Endothelial cell of umbilical vein (primary cell): ENCODE data around the gene NCOA5. TPM values are rescaled to one million over a fixed set of nuclear protein-coding genes. Genes with fewer than 3 reads are reported as not detected.

Experiments used
- BruUV-seq: library from RNA; stranded (reverse); fragments of 400-500 nt; replicated peaks from 2 replicates; lab custom pipeline; 2021; lab: Mats Ljungman, UMichigan
- CTCF ChIA-PET: fragments of 300-600, 350-600 bp; sonication (Branson Sonifier 250); formaldehyde crosslinking; loops from one replicate; lab custom pipeline; 2021; ENCODE audit warnings: antibody characterized with exemption, inconsistent platforms; lab: Charles Lee
- POLR2A ChIA-PET: fragments of 300-600, 350-600 bp; sonication (Branson Sonifier 250); formaldehyde crosslinking; loops from one replicate; lab custom pipeline; 2021; ENCODE audit warnings: antibody characterized with exemption, inconsistent platforms; lab: Charles Lee
- DNase-seq: peaks from one replicate; pipeline ENCODE4 v3.0.0-alpha.2; 2011; ENCODE audit warnings: low read depth, low spot score
- FAIRE-seq: peaks from 2 replicates; lab custom pipeline; 2011; peaks lifted over from hg19 to GRCh38; lab: Jason Lieb, UNC
- H2AFZ ChIP-seq: 2 replicates; pipeline ENCODE4 v1.6.0; 2012; ENCODE audit warnings: low read depth, low read length, control low read depth, inconsistent platforms
- H3K27ac ChIP-seq: 2 replicates; pipeline ENCODE4 v1.5.1; 2011; ENCODE audit warnings: low read depth, mild to moderate bottlenecking, control low read depth, low read length, moderate library complexity; ENCODE audit not compliant: insufficient read depth
- H3K27me3 ChIP-seq, 2 experiments: 2 replicates each; pipeline versions ENCODE4 v1.6.0 to v1.6.1; 2011; ENCODE audit warnings: low read length in 2 of 2, mixed read lengths in 1 of 2; ENCODE audit not compliant: control insufficient read depth in 2 of 2, insufficient read depth in 2 of 2
- H3K36me3 ChIP-seq, 2 experiments: 2 replicates in 1 of 2; 3 replicates in 1 of 2; pipeline ENCODE4 v1.5.1; 2011; ENCODE audit warnings: low read length in 2 of 2, mild to moderate bottlenecking in 1 of 2, moderate library complexity in 1 of 2; ENCODE audit not compliant: control insufficient read depth in 2 of 2, insufficient read depth in 2 of 2; ENCODE audit errors: extremely low read depth in 1 of 2
- H3K4me1 ChIP-seq: 3 replicates; pipeline ENCODE4 v1.5.1; 2011; ENCODE audit warnings: mild to moderate bottlenecking, low read length; ENCODE audit not compliant: control insufficient read depth, insufficient read depth; ENCODE audit errors: extremely low read depth
- H3K4me2 ChIP-seq: 2 replicates; pipeline ENCODE4 v1.6.1; 2011; ENCODE audit warnings: low read length, control low read depth, mixed read lengths; ENCODE audit not compliant: insufficient read depth
- H3K4me3 ChIP-seq, 3 experiments: fragments of 200-600 bp in 1 of 3; sonication (generic), shearing (Covaris generic) in 1 of 3; replicated peaks in 1 of 3; 2 replicates each; pipeline ENCODE4 v1.5.1; 2011 to 2016; ENCODE audit warnings: control low read depth in 3 of 3, low read length in 3 of 3, mild to moderate bottlenecking in 2 of 3, inconsistent platforms in 1 of 3, low read depth in 1 of 3, moderate library complexity in 1 of 3; ENCODE audit not compliant: insufficient read depth in 1 of 3
- H3K79me2 ChIP-seq: 2 replicates; pipeline ENCODE4 v1.6.0; 2012; ENCODE audit warnings: low read length, inconsistent platforms; ENCODE audit not compliant: control insufficient read depth, insufficient read depth
- H3K9ac ChIP-seq: replicated peaks from 2 replicates; pipeline ENCODE3; 2011; ENCODE audit warnings: low read length, control low read depth; ENCODE audit not compliant: insufficient read depth; ENCODE audit errors: extremely low read depth
- H3K9me1 ChIP-seq: replicated peaks from 3 replicates; pipeline ENCODE4 v1.6.0; 2011; ENCODE audit warnings: mild to moderate bottlenecking, low read length; ENCODE audit not compliant: control insufficient read depth, insufficient read depth; ENCODE audit errors: extremely low read depth
- H3K9me3 ChIP-seq: replicated peaks from 2 replicates; pipeline ENCODE4 v1.5.1; 2012; ENCODE audit warnings: low read length, inconsistent platforms; ENCODE audit not compliant: control insufficient read depth, insufficient read depth
- H4K20me1 ChIP-seq: replicated peaks from 2 replicates; pipeline ENCODE3; 2011; ENCODE audit warnings: mild to moderate bottlenecking, low read length; ENCODE audit not compliant: control insufficient read depth, insufficient read depth; ENCODE audit errors: extremely low read depth
- EZH2 ChIP-seq: IDR thresholded peaks from 2 replicates; pipeline ENCODE4 v1.6.1; 2012; ENCODE audit warnings: borderline replicate concordance, low read depth, mild to moderate bottlenecking, moderate library complexity, low read length, inconsistent platforms; ENCODE audit not compliant: severe bottlenecking
- FOS ChIP-seq: IDR thresholded peaks from 2 replicates; pipeline ENCODE4 v1.6.1; 2011; ENCODE audit warnings: mild to moderate bottlenecking, low read length, moderate library complexity, borderline replicate concordance; ENCODE audit not compliant: insufficient read depth
- GATA2 ChIP-seq: IDR thresholded peaks from 2 replicates; pipeline ENCODE4 v1.7.0; 2011; ENCODE audit warnings: low read depth, mild to moderate bottlenecking, moderate library complexity, mixed read lengths, low read length; ENCODE audit not compliant: insufficient read length, insufficient read depth
- JUN ChIP-seq: IDR thresholded peaks from 2 replicates; pipeline ENCODE4 v1.6.1; 2011; ENCODE audit warnings: borderline replicate concordance, low read depth; ENCODE audit not compliant: insufficient read length, insufficient read depth
- MYC ChIP-seq: IDR thresholded peaks from one replicate; pipeline ENCODE4 v1.6.1; 2011; ENCODE audit warnings: mild to moderate bottlenecking, low read depth, low read length
- POLR2A ChIP-seq: IDR thresholded peaks from 2 replicates; pipeline ENCODE4 v1.6.1; 2012; ENCODE audit warnings: low read depth, mild to moderate bottlenecking, control low read depth, low read length
- POLR2AphosphoS5 ChIP-seq: IDR thresholded peaks from 2 replicates; pipeline ENCODE4 v1.6.1; 2012; ENCODE audit warnings: low read depth, mild to moderate bottlenecking, control low read depth, low read length, moderate library complexity; ENCODE audit not compliant: insufficient read depth
- dilution Hi-C: fragments of 300-500 bp; cut with MboI; formaldehyde crosslinking; loops from one replicate; pipeline ENCODE4 v1.15.0; 2019; ENCODE audit warnings: low sequenced_read_pairs; ENCODE audit not compliant: extremely low pct_ligation_motif_present
- intact Hi-C: fragments of 100-400 bp; cut with micrococcal nuclease; formaldehyde crosslinking; loops from one replicate; pipeline ENCODE4 v1.10.0; 2022
- polyA plus RNA-seq, 4 experiments: library from polyadenylated mRNA; depleted of rRNA in 3 of 4; stranded (reverse) in 3 of 4; unstranded in 1 of 4; fragments of >200 nt; gene quantifications; 2 replicates each; pipeline versions ENCODE4 v1.2.1 to v1.2.3, GENCODE V29; 2011 to 2012; ENCODE audit warnings: missing spikeins in 1 of 4
- total RNA-seq: library from RNA; stranded (reverse); gene quantifications from 2 replicates; pipeline ENCODE4 v1.2.3, GENCODE V29; 2021
- TF ChIP-seq, protein P1 (sequence below), 2 donors: IDR thresholded peaks; 1 replicate in 1 of 2; 2 replicates in 1 of 2; pipeline ENCODE4 v1.5.1; 2011; ENCODE audit warnings: low read length in 2 of 2, mild to moderate bottlenecking in 2 of 2, moderate library complexity in 2 of 2, control low read depth in 1 of 2, inconsistent platforms in 1 of 2, low read depth in 1 of 2; ENCODE audit not compliant: insufficient read depth in 1 of 2; ENCODE audit errors: extremely low read depth in 1 of 2
- TF ChIP-seq, protein P2 (sequence below): IDR thresholded peaks from 2 replicates; pipeline ENCODE4 v1.6.1; 2011; ENCODE audit not compliant: insufficient read depth, insufficient read length

NCOA5 gene
- total and polyA plus RNA-seq, 2 donors (not counting 3 experiments of a cell fraction or from before 2014, with no cell fraction given): 32.0 to 39.5 TPM

DNA sequence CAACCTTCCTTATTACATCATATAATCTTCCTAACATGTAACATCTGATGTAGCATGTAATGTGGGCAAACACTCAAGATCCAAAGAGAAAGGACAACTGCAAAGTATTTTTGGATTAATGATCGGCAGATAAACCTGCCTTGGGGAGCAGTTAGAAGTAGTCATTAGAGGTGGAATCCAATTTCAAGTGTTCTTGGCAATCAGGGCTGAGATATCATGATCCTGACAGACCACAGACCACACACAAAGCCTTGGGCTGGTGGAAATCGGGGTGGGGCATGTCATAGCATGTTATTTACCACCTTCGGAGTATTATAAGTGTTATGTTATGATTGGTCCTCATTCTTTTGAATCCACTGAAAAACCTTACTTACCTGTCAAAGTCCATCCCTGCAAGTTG is 16.3 kb downstream of the NCOA5 start:
- no TSS peak for BruUV-seq
- dilution Hi-C loops: no loop called here
- CTCF ChIA-PET: interaction anchor here (1.3 kb wide), 1 partner anchor 12 kb away, joined by 4 read pairs; no protein-coding TSS in a partner anchor
- H3K79me2 ChIP-seq: no peaks in the 10 kb centered on the region
- DNase-seq (no peak), FAIRE-seq (no peak)
- no peaks in the 10 kb centered on the region for H3K27me3 ChIP-seq
- H3K4me2 ChIP-seq: no peak overlapping the region
- no peak overlapping the region for H3K9ac ChIP-seq
- H3K4me1 ChIP-seq: no peaks in the 10 kb centered on the region
- no peaks in the 10 kb centered on the region for H4K20me1 ChIP-seq
- H3K9me3 ChIP-seq: no peaks in the 10 kb centered on the region
- H3K27ac ChIP-seq: no peak overlapping the region
- POLR2A ChIA-PET: no interaction called here
- no peak overlapping the region for H3K4me3 ChIP-seq
- no peak overlapping the region for H2AFZ ChIP-seq
- peaks cover 7 to 19% of the 10 kb centered on the region in 2 experiments for H3K36me3 ChIP-seq
- no peak for TF ChIP-seq MYC
- TF ChIP-seq, protein P1, sequence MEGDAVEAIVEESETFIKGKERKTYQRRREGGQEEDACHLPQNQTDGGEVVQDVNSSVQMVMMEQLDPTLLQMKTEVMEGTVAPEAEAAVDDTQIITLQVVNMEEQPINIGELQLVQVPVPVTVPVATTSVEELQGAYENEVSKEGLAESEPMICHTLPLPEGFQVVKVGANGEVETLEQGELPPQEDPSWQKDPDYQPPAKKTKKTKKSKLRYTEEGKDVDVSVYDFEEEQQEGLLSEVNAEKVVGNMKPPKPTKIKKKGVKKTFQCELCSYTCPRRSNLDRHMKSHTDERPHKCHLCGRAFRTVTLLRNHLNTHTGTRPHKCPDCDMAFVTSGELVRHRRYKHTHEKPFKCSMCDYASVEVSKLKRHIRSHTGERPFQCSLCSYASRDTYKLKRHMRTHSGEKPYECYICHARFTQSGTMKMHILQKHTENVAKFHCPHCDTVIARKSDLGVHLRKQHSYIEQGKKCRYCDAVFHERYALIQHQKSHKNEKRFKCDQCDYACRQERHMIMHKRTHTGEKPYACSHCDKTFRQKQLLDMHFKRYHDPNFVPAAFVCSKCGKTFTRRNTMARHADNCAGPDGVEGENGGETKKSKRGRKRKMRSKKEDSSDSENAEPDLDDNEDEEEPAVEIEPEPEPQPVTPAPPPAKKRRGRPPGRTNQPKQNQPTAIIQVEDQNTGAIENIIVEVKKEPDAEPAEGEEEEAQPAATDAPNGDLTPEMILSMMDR (IDR thresholded peaks at IDR 0.05; ENCODE audit: extremely low read depth in 1 of 2, insufficient read depth in 1 of 2, low read depth in 1 of 2, low read length in 2 of 2): no peak
- H3K9me1 ChIP-seq: no peaks in the 10 kb centered on the region
- intact Hi-C loops: no loop called here

DNA sequence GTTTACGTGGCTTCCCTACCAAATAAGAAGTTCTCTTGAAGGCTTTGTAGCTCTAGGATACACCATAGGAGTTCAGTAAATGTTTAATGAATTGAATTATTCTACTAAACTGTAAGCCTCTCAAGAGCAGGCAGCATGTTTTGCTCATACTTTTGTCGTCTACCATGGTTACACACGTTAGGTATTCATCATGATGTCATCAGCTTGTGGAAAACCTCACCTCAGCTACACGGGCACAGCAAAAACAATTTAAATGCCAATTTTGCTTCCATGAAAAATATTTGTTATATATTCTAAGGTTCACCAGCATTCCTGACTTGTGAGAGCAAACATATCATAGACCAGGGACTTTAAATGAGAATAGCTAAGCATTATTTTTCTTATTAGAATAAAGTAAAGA is 16.7 kb downstream of the NCOA5 start:
- Histone ChIP-seq H3K9me1 (no peaks in the 10 kb centered on the region), H3K4me2 (no peak overlapping the region), H4K20me1 (no peaks in the 10 kb centered on the region), H3K4me3 (no peak overlapping the region), H2AFZ (no peak overlapping the region), H3K9ac (no peak overlapping the region), H3K9me3 (no peaks in the 10 kb centered on the region), H3K4me1 (no peaks in the 10 kb centered on the region), H3K36me3 (peaks cover 7 to 19% of the 10 kb centered on the region in 2 experiments), H3K79me2 (no peaks in the 10 kb centered on the region), H3K27ac (no peak overlapping the region), H3K27me3 (no peaks in the 10 kb centered on the region)
- no TSS peak for BruUV-seq
- ChIA-PET CTCF (interaction anchor here (0.9 to 1.3 kb wide), 2 partner anchors 12 to 15 kb away, joined by 4 to 5 read pairs; no protein-coding TSS in a partner anchor), POLR2A (no interaction called here)
- DNase-seq (no peak), FAIRE-seq (no peak)
- dilution Hi-C loops: no loop called here
- intact Hi-C loops: no loop called here
- TF ChIP-seq FOS (no peak), EZH2 (no peak), GATA2 (no peak), POLR2AphosphoS5 (no peak), JUN (no peak), POLR2A (no peak), MYC (no peak)
- TF ChIP-seq, protein P2, sequence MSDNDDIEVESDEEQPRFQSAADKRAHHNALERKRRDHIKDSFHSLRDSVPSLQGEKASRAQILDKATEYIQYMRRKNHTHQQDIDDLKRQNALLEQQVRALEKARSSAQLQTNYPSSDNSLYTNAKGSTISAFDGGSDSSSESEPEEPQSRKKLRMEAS: no peak
- TF ChIP-seq, protein P1 (IDR thresholded peaks at IDR 0.05; ENCODE audit: extremely low read depth in 1 of 2, insufficient read depth in 1 of 2, low read depth in 1 of 2, low read length in 2 of 2): no peak
